ENCODE data around the gene KANSL1L.
A peak's percentile ranks its signal among the peaks of the same experiment; 100 is the strongest.
"Not testable (repeated sequence)": the region's sequence is repeated elsewhere in the genome, so short reads cannot be mapped to it uniquely, and the experiment has no call there.

Gene KANSL1L, protein sequence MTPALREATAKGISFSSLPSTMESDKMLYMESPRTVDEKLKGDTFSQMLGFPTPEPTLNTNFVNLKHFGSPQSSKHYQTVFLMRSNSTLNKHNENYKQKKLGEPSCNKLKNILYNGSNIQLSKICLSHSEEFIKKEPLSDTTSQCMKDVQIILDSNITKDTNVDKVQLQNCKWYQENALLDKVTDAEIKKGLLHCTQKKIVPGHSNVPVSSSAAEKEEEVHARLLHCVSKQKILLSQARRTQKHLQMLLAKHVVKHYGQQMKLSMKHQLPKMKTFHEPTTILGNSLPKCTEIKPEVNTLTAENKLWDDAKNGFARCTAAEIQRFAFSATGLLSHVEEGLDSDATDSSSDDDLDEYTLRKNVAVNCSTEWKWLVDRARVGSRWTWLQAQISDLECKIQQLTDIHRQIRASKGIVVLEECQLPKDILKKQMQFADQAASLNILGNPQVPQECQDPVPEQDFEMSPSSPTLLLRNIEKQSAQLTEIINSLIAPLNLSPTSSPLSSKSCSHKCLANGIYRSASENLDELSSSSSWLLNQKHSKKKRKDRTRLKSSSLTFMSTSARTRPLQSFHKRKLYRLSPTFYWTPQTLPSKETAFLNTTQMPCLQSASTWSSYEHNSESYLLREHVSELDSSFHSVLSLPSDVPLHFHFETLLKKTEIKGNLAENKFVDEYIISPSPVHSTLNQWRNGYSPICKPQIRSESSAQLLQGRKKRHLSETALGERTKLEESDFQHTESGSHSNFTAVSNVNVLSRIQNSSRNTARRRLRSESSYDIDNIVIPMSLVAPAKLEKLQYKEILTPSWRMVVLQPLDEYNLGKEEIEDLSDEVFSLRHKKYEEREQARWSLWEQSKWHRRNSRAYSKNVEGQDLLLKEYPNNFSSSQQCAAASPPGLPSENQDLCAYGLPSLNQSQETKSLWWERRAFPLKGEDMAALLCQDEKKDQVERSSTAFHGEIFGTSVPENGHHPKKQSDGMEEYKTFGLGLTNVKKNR

DNA sequence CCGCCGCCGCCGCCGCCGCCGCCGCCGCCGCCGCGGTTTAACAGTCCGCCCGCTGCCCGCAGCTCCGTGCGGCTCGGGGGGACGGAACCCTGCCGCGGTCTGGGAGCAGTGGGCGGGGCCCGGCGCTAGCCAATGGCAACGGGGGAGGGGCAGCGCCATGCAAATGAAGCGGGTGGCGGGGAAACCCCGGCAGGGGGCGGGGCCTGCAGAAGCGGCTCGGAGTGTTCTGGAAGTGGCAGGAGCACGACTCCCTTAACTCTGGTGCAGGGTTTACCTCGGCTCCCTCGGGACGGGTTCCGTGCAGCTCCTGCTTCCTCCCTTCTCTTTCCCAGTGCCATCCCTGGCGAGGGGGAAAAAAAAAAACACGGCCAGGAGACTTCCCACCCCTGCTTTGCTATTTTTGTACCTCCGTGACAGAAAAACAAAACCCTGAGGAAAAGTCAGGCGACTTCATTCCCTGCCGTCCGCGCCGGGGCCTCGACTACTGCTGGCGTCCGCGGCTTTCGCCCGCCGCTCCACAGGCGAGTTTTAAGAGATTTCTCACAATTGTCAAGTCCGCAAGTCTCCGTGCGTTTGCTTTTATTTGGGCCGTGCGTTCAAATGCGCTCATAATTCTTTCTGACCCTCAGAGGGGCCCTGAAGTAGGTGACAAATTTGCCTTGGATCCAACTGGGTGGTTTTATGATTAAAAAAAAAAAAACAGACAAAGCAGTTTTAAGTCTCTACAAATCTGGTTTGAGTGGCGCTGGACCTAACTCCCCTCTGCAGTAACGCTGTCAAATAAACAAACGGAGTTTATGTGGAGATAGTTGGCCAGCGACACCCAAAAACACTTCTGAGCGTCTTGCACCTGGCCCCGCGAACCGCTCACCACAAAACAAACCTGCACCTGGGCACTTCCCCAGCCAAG lies at the start of gene KANSL1L:
KANSL1L (minus strand) TSS at position 101 of the 910 bp plus-strand sequence. CDS start 16,827 bp downstream, outside the sequence.
- DNase-seq = peak; percentile 99

DNA sequence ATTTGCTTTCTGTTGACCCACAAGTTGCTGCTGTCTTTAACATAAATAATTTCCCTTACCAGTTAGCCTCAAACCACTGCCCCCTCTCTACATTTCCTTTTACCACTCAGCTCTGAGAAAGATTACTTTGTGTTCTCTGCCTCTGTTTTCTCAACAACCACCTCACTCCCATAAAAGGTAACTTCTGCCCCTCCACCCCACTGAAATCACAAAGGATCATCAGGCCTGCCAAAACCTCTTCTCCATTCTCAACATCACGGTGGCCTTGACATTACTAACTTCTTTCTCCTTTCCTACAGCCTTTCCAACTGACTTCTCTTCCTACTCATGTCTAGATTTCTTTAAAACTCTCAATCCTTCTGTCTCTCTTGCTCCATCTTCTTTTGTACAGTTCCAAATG lies 43.9 kb upstream of the KANSL1L start:
- no peak for DNase-seq

DNA sequence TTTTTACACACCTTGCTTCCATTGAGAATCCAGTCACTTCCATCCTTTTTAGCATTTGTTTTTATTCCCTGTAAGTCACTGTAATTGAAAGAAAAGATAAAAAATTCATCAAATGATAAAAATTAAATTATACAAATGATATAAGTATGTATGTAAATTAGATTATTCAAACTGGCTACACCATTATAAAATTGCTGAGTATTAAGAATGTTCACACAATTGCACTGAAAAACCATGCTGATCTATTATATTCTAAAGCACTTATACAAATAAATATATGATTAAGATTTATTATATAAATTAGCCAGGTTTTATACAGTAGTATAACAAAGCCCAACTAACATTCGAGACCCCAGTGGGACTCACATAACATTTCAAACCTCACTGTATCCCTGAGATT lies 39.0 kb upstream of the KANSL1L start:
- DNase-seq = no peak

DNA sequence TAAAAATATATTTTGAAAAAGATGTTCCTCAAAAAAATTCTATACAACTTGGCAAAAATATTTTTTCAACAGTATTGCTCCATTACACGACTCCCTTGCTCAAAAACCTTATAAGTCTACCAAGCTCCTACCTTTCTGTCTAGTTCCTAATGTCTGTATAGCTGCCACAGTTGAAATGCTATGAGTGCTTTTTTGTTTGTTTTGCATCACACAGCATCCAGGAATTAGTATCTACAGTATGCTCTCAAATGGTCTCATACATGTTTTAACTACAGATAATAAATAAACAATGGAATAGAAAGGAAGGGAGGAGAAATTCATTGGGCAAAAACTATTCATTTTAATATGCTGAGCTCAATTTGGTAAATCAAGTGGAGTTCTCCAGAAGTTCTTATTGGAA lies 36.7 kb upstream of the KANSL1L start:
- DNase-seq = no peak

DNA sequence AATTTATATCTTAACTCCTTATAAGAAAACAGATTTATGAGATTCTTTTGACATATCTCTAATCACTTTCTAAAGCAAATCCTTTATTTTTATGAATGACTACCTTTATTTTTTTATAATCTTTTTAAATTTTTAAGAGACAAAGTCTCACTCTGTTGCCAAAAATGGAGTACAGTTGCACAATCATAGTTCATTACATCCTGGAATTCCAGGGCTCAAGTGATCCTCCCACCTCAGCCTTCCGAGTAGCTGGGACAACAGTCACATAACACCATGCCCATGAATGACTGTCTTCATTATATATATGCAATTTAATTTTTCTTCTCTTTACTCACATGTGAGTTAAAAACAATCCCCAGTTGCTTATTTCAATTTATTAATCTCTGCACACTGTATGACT lies 32.3 kb upstream of the KANSL1L start:
- DNase-seq = no peak

DNA sequence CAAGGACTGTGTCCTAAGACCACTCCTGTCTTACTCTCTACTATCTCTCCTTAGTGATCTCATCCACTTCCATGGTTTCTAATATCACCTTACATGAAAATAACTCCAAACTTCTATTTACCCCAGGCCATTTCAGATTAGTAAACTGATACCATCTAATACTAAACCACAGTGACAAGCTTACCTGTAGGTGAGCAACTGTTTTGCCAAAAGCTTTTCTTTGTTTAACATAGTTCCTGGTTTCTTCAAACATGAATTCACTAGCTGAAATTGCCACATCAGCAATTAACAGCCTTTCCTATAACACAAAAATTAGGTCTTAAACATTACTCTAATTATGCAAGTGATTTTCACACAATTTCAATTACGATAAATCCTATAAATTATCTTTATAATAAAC lies 31.9 kb upstream of the KANSL1L start:
- DNase-seq = no peak

DNA sequence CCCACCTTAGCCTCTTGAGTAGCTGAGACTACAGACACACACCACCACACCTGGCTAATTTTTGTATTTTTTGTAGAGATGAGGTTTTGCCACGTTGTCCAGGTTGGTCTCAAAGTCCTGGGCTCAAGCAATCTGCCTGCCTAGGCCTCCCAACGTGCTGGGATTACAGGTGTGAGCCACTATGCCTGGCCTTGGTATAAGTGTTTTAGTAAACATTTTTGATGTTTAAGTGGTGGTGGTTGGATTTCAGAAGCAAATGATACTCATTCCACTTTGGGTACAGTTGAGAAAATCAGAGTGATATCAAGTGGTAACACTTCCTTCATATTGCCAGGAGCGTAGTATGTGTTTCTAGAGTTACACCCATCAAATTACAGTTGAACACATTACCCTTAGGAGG lies 28.6 kb upstream of the KANSL1L start:
- no peak for DNase-seq

DNA sequence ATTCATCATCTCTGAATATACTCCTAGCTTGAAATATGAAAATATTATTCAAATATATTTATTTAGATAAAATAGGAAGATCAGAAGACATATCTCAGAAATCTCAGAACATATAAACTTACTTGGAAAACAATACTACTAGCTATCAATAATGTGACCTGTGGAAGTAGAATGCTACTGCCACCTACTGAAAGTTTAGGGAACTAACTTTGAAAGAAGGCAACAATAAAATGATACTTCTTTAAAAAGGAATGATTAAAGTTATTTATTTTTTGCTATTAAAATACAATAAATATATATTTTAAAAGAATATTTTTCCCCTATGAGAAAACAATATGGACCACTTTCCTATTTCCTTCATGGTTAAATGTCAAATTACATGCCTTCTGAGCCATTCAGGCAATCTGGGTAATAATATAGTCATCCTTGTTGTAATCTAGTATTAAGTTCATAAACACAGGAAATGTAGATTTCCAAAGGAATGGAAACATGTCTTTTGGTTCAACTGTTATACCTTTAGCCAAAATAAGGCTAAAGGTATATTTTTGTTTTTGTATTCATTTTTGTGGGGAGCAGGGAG lies 28.1 kb upstream of the KANSL1L start:
- no peak for DNase-seq

DNA sequence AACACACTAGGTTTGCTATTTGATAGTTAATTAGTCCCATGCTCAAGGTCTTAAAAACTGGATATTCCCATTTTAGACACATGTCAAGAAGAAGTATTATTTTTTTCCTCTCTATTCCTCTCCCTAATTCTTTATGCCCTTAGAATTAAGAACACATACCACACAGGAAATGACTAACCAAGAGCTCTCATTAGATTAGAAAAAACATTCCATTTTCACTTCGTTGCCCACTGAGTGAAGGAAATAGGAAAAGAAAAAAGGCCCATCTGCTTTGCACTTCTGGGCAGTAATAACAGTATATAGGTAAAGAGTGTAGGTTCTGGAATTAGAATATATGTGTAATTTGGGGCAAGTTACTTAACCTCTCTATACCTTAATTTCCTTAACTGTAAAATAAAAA lies 27.1 kb upstream of the KANSL1L start:
- DNase-seq = no peak

DNA sequence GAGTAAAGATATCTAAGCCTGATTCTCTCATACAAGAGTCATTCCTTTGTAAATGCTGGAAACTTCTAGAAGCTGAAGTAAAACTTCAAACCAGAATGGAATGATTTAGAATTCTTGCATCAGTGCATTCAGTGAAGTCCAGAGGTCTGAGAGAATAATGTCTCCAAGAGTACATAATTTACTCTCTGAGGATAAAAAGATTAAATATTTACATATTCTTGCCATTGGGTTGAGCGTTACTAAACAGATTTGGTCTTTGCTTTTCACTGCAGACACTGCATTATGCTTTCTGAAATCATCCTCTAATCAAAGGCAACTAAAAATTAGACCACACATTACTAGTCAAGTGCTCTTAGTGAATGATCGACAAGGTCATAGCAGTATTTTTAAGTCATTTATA lies 26.5 kb upstream of the KANSL1L start:
- no peak for DNase-seq

DNA sequence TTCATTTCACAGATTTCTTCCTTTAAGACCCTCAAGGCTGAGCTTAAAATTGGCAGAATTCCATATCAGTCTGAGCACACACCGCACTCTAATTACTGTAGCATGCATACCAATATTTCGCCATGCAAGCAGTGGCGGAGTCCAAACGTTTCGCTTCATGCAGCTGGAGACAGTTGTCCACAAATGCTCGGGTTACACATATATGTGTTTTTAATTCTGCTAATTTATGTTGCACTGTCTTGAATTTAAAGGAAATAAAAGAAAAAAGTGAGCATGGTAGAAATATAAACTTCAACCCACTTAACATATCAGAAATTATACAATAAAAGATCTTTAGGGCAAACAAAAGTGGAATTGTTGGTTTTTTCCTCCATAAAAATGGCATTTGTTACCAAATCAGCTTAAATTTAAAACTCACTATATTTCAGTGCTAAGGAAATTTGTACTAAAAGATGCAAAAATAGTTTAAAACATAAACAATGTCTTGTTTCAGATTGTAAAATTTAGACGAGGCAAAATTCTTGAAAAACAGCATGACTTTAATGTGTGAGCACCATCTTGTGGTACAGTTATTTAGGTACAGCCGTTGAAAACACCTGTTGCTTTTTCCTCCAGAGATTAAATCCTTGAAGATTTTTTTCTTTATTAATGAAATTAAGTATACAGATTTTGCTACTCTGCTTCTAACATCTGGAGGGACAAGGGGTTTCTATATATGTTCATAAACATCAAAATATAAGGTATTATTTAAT lies 24.1 kb upstream of the KANSL1L start:
- no peak for DNase-seq

DNA sequence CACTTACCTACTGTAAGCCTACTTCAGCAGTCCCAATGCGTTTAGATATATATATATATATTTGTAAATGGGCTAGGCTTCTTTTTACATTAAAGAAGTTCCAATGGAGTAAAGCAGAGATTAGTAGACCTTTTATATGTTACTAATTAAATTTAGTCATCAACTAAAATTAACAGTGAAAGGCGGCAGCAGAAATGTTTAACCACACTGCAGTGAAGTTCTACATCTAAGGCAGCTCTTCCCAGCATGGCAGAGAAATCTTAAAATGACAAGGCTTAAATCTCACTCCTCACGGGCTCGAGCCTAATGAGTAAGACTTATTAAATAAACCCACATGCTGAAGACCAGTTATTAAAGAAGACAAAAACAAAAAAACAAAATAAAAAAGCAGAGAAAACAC lies 19.1 kb upstream of the KANSL1L start:
- DNase-seq = no peak

DNA sequence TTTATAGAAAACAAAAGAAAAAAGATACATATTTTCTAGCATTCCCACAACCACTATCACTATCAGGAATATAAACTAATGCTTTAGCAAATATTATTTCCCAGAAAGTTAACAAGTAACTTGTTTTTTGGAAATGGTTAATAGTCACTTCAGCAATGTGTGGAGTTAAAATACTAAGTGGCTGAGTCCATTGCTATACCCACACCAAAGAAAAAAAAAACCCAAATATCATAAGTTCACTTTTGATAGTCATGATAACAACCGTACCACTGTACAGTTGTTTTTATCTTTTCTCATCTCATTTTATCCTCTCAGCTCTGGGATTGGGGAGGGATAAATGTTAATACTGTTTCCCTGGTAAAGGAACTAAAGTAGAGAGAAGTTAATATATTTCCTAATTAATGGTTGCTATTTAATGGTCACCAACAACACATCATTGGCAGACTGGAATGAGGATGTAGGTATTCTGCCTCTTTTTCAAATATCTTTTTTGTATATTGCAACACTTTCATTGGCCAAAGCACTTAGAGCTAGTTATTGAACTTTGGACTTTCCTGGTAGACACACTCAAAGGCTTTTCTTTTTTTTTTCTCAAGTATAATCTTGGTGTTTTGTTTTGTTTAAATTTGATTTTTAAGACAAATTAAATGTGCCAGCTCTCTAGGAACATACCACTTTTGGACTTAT lies 18.4 kb upstream of the KANSL1L start:
- DNase-seq = no peak

DNA sequence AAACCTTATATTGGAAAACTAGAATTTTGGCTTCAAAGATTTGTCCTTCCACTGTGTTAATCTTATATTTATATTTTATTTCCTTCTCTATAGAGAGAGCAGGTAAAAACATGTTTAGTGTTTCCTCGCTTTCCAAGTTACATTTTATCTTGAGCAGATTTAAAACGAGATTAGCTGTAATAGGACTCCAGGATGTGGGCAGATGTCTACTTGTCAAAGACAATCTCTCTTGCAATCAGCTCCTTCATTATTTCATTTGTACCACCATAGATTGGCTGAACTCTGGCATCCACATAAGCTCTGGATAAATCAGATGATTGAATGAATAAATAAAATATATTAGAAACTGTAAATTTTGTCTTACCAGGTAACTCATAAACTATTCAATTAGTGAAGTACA lies 17.5 kb upstream of the KANSL1L start:
- no peak for DNase-seq

DNA sequence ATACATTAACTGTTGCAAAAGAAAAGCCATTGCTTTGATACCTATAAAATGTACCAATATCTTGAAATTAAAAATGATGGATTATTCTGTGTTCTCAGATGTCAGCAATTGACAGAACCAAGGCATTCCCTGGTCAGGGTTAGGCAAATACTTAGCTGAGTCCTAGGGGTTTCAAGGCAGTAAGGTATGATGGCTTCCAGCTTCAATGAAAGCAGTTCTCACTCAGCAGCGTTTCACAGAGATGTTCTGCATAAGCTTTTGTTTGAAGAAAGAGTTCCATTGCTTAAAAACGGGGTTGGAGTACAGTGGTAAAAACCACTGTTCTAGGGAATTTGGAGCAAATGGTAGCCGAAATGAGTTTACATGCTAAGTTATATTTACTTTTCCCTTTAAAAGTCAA lies 17.0 kb upstream of the KANSL1L start:
- no peak for DNase-seq

DNA sequence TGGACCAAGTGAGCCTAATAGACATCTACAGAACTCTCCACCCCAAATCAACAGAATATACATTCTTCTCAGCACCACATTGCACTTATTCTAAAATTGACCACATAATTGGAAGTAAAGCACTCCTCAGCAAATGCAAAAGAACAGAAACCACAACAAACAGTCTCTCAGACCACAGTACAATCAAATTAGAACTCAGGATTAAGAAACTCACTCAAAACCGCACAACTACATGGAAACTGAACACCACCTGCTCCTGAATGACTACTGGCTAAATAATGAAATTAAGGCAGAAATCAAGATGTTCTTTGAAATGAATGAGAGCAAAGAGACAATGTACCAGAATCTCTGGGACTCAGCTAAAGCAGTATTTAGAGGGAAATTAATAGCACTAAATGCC lies 12.7 kb upstream of the KANSL1L start:
- not testable (repeated sequence) for DNase-seq

DNA sequence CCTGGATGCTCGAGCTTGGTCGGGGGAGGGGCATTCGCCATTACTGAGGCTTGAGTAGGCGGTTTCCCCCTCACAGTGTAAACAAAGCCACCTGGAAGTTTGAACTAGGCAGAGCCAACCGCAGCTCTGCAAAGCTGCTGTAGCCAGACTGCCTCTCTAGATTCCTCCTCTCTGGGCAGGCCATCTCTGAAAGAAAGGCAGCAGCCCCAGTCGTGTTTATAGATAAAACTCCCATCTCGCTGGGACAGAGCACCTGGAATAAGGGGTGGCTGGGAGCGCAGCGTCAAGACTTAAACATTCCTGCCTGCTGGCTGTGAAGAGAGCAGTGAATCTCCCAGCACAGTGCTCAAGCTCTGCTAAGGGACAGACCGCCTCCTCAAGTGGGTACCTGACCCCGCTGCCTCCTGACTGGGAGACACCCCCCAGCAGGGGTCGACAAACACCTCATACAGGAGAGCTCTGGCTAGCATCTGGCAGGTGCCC lies 10.4 kb upstream of the KANSL1L start:
- peak; percentile 18 for DNase-seq

DNA sequence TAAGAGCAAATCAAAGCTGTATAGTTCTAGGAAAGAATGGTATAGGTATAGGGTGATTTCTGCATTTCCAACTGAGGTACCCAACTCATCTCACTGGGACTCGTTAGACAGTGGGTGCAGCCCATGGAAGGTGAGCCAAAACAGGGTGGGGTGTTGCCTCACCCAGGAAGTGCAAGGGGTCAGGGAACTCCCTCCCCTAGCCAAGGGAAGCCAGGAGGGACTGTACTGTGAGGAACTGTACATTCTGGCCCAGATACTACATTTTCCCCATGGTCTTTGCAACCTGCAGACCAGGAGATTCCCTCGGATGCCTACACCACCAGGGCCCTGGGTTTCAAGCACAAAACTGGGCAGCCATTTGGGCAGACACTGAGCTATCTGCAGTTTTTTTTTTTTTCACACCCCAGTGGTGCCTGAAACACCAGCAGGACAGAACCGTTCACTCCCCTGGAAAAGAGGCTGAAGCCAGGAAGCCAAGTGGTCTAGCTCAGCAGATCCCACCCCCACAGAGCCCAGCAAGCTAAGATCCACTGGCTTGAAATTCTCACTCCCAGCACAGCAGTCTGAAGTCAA lies 9.9 kb upstream of the KANSL1L start:
- DNase-seq = not testable (repeated sequence)

DNA sequence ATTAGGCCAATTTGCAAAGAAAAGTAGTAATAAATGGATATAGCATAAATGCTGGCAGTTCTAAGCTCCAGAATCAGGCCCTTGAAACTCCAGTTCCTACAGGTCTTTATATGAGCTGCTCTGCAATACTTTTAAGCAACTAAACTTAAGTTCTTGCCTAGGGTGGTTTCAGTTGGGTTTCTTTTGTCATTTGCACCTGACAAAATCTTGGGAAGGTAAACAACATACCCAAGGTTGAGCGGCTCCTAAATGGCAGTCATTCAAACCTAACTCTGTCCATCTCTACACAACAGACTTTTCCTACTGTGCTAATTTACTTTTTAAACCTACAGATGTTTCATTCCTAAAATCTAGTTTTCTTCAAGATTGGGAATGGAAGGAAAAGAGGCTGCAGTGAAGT lies 9.3 kb upstream of the KANSL1L start:
- no peak for DNase-seq

DNA sequence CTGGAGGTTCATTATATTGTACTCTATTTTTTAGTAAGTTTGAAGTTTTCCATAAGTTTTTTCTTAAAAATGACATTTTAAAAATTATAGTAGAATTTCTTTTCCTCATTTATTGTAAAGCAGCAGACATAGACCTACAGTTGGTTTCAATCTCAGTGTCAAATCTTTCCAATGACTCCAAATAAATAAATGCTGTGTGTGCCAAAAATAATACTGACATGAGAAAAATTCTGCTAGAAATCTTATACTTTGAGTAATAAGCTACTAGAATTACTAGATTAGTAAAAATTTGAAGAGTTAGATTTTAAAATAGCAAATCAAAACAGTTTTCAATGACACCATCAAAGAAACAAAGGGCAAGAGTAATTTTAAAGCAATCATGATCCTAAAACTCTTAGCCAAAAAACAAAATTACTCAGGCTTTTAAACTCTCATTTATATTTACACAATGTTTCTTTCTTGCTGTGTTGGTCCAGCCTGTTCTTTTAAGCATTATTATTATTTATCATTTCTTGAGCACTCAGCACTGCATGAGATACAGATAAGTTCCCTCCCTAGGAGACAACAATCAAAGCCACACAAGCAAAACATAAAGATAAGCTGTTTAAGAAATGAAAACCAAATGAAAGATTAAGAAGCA lies 8.3 kb upstream of the KANSL1L start:
- no peak for DNase-seq
